B cell (primary cell): ENCODE measurements around the gene FTSJ3. TPM values are rescaled to one million over a fixed set of nuclear protein-coding genes. Genes with fewer than 3 reads are reported as not detected.

Experiments used
- ATAC-seq: fragments of 200-7000 bp; cut with Tn5 transposase; one replicate; pipeline ENCODE4 v1.10.0; 2021; ENCODE audit warnings: low read depth, mild to moderate bottlenecking, moderate number of reproducible peaks, moderate library complexity
- CTCF ChIA-PET: fragments of 350-600 bp; sonication (Branson Sonifier 250); formaldehyde crosslinking; loops from one replicate; lab custom pipeline; 2021; ENCODE audit warnings: antibody characterized with exemption, inconsistent platforms; lab: Charles Lee
- POLR2A ChIA-PET: fragments of 350-600 bp; sonication (Branson Sonifier 250); formaldehyde crosslinking; loops from one replicate; lab custom pipeline; 2021; ENCODE audit warnings: antibody characterized with exemption; lab: Charles Lee
- DNase-seq: peaks from one replicate; pipeline ENCODE4 v3.0.0; 2013
- H2AFZ ChIP-seq: 2 replicates; pipeline ENCODE4 v1.6.1; 2012; ENCODE audit warnings: mild to moderate bottlenecking, low read depth, low read length; ENCODE audit not compliant: insufficient read depth, poor library complexity, severe bottlenecking
- H3K27ac ChIP-seq, 2 donors: 1 replicate in 1 of 2; 2 replicates in 1 of 2; pipeline ENCODE4 v1.5.1; 2012 to 2013; ENCODE audit warnings: low read length in 2 of 2, mild to moderate bottlenecking in 2 of 2, moderate library complexity in 1 of 2
- H3K27me3 ChIP-seq, 4 experiments: fragments of 200-600 bp in 1 of 4; sonication (generic) in 1 of 4; replicated peaks in 1 of 4; 1 replicate in 2 of 4; 2 replicates in 2 of 4; pipeline versions ENCODE4 v1.6.1 to v1.7.0; 2013 to 2016; ENCODE audit warnings: low read length in 3 of 4, mild to moderate bottlenecking in 2 of 4, mixed read lengths in 1 of 4, moderate library complexity in 1 of 4; ENCODE audit not compliant: insufficient read depth in 4 of 4, control insufficient read depth in 3 of 4; ENCODE audit errors: control extremely low read depth in 1 of 4
- H3K36me3 ChIP-seq, 2 experiments: replicated peaks in 1 of 2; 1 replicate in 1 of 2; 2 replicates in 1 of 2; pipeline versions ENCODE4 v1.6.1 to v1.7.1; 2013; ENCODE audit warnings: low read length in 1 of 2; ENCODE audit not compliant: insufficient read depth in 2 of 2, control insufficient read depth in 1 of 2; ENCODE audit errors: control extremely low read depth in 1 of 2, extremely low read depth in 1 of 2
- H3K4me1 ChIP-seq, 2 donors: fragments of 200-600 bp in 1 of 2; sonication (generic) in 1 of 2; 1 replicate in 1 of 2; 2 replicates in 1 of 2; pipeline versions ENCODE4 v1.5.1 to v1.6.1; 2013 to 2017; ENCODE audit warnings: low read length in 2 of 2; ENCODE audit not compliant: control insufficient read depth in 2 of 2, insufficient read depth in 2 of 2
- H3K4me2 ChIP-seq: replicated peaks from 2 replicates; pipeline ENCODE3; 2012; ENCODE audit warnings: mild to moderate bottlenecking, low read depth, low read length; ENCODE audit not compliant: poor library complexity, severe bottlenecking
- H3K4me3 ChIP-seq, 5 experiments: fragments of 200-600 bp in 1 of 5; sonication (generic) in 1 of 5; 1 replicate in 3 of 5; 2 replicates in 2 of 5; pipeline versions ENCODE4 v1.5.1 to v1.7.0; 2011 to 2016; ENCODE audit warnings: low read length in 4 of 5, mild to moderate bottlenecking in 4 of 5, low read depth in 2 of 5, control low read depth in 1 of 5, moderate library complexity in 1 of 5; ENCODE audit not compliant: insufficient read depth in 1 of 5; ENCODE audit errors: control extremely low read depth in 1 of 5, extremely low read depth in 1 of 5
- H3K79me2 ChIP-seq: fragments of 200-600 bp; sonication (generic); one replicate; pipeline ENCODE4 v1.6.0; 2016; ENCODE audit warnings: low read length; ENCODE audit not compliant: control insufficient read depth, insufficient read depth
- H3K9ac ChIP-seq: fragments of 200-600 bp; sonication (generic); 2 replicates; pipeline ENCODE4 v1.6.1; 2017; ENCODE audit warnings: mild to moderate bottlenecking, low read length, moderate library complexity
- H3K9me3 ChIP-seq, 3 donors: one replicate each; pipeline versions ENCODE4 v1.6.1 to v1.7.1; 2013; ENCODE audit warnings: low read length in 2 of 3; ENCODE audit not compliant: control insufficient read depth in 2 of 3, insufficient read depth in 1 of 3; ENCODE audit errors: control extremely low read depth in 1 of 3
- H4K20me1 ChIP-seq: 2 replicates; pipeline ENCODE4 v1.6.0; 2012; ENCODE audit warnings: mild to moderate bottlenecking, low read length; ENCODE audit not compliant: insufficient read depth, control insufficient read depth, poor library complexity, severe bottlenecking
- H3K27ac Mint-ChIP-seq: one replicate; pipeline ENCODE4 v1.8.0; 2021; ENCODE audit warnings: mixed read lengths
- H3K27me3 Mint-ChIP-seq: one replicate; pipeline ENCODE4 v1.8.0; 2021; ENCODE audit warnings: mixed read lengths
- H3K4me1 Mint-ChIP-seq: one replicate; pipeline ENCODE4 v1.8.0; 2021; ENCODE audit warnings: mixed read lengths
- H3K4me3 Mint-ChIP-seq: one replicate; pipeline ENCODE4 v1.8.0; 2021; ENCODE audit warnings: mixed read lengths
- H3K9me3 Mint-ChIP-seq: one replicate; pipeline ENCODE4 v1.8.0; 2022; ENCODE audit warnings: mixed read lengths; ENCODE audit not compliant: insufficient read depth
- CTCF ChIP-seq: fragments of 200-600 bp; IDR thresholded peaks from one replicate; pipeline ENCODE4 v1.8.0; 2022; ENCODE audit warnings: antibody characterized with exemption, mild to moderate bottlenecking
- EZH2 ChIP-seq: IDR thresholded peaks from 2 replicates; pipeline ENCODE4 v1.6.1; 2012; ENCODE audit warnings: borderline replicate concordance, low read depth, mild to moderate bottlenecking, moderate library complexity, low read length; ENCODE audit not compliant: insufficient read depth, poor library complexity, severe bottlenecking
- WGBS: methylation state at CpG from one replicate; pipeline ENCODE4 v1.1.5; 2013; ENCODE audit warnings: missing lambda C conversion rate; ENCODE audit not compliant: insufficient coverage; 5-methylcytosine and 5-hydroxymethylcytosine counted together
- intact Hi-C: fragments of 100-400 bp; cut with micrococcal nuclease; formaldehyde crosslinking; loops from one replicate; pipeline ENCODE4 v1.10.0; 2022
- polyA plus RNA-seq: library from polyadenylated mRNA; depleted of rRNA; stranded (reverse); fragments of >200 nt; gene quantifications from 2 replicates; pipeline ENCODE4 v1.2.3, GENCODE V29; 2012
- total RNA-seq, 2 donors: library from RNA; stranded (reverse); fragments of 120-200 nt in 1 of 2; gene quantifications; 1 replicate in 1 of 2; 2 replicates in 1 of 2; pipeline versions ENCODE4 v1.2.3 to v1.2.4, GENCODE V29; 2013 to 2022

Gene FTSJ3
- total and polyA plus RNA-seq, 2 donors (not counting 1 experiment from before 2014, with no cell fraction given): 26.5 to 75.9 TPM

GRCh38 chr17:63827801-63828221 is 348 bp upstream of the FTSJ3 start:
- intact Hi-C loops: loop anchor here (1.0 to 5.0 kb wide), 8 partner anchors 15 to 679 kb away; partner anchors contain the start of genes CCDC47, CEP95, DDX5 and ERN1
- H3K36me3 ChIP-seq: peaks cover 2 to 67% of the 10 kb centered on the region in 2 experiments
- CTCF ChIA-PET: interaction anchor here (1.2 to 3.3 kb wide), 4 partner anchors 11 to 131 kb away, joined by 3 to 15 read pairs (median 6); no protein-coding TSS in a partner anchor
- peaks cover 5% of the 10 kb centered on the region for H4K20me1 ChIP-seq
- ATAC-seq (no peak), DNase-seq (no peak)
- peak; percentile 21 for TF ChIP-seq CTCF
- TF ChIP-seq EZH2: no peak
- H3K27ac ChIP-seq: peak overlapping the region; percentile 70 to 92
- WGBS: 5% methylated on average over 9 of the region's 19 CpGs
- Mint-ChIP-seq H3K4me3 (peak overlapping the region; percentile 98), H3K27me3 (no peaks in the 10 kb centered on the region), H3K9me3 (no peaks in the 10 kb centered on the region), H3K27ac (peak overlapping the region; percentile 98), H3K4me1 (peaks cover 68% of the 10 kb centered on the region)
- H3K4me2 ChIP-seq: peak overlapping the region; percentile 87
- peak overlapping the region; percentile 80 for H3K9ac ChIP-seq
- POLR2A ChIA-PET: interaction anchor here (0.6 to 2.7 kb wide), 5 partner anchors 14 to 128 kb away, joined by 5 to 23 read pairs (median 6); partner anchors contain the start of genes CCDC47, DDX42, LIMD2 and SMARCD2
- peaks cover 32 to 46% of the 10 kb centered on the region in 2 donors for H3K4me1 ChIP-seq
- H3K4me3 ChIP-seq: peak overlapping the region; percentile 78 to 92 (median 81)
- no peaks in the 10 kb centered on the region for H3K9me3 ChIP-seq
- H3K79me2 ChIP-seq: peaks cover 54% of the 10 kb centered on the region
- H3K27me3 ChIP-seq: no peaks in the 10 kb centered on the region
- peak overlapping the region; percentile 92 for H2AFZ ChIP-seq

- intact Hi-C loops: loop anchor here (1.0 to 5.0 kb wide), 9 partner anchors 17 to 681 kb away; partner anchors contain the start of genes CCDC47, CEP95, DDX5 and ERN1
- Histone ChIP-seq H3K79me2 (peaks cover 54% of the 10 kb centered on the region), H3K27ac (peak overlapping the region; percentile 70 to 92), H3K9ac (peak overlapping the region; percentile 80), H3K4me1 (peaks cover 41 to 56% of the 10 kb centered on the region in 2 donors), H3K27me3 (no peaks in the 10 kb centered on the region), H2AFZ (peak overlapping the region; percentile 92), H3K9me3 (no peaks in the 10 kb centered on the region), H4K20me1 (peaks cover 5% of the 10 kb centered on the region), H3K36me3 (peaks cover 2 to 67% of the 10 kb centered on the region in 2 experiments), H3K4me2 (peak overlapping the region; percentile 87), H3K4me3 (peak overlapping the region; percentile 78 to 92 (median 81))
- TF ChIP-seq CTCF: no peak
- TF ChIP-seq EZH2: no peak
- Mint-ChIP-seq H3K4me1 (peaks cover 76% of the 10 kb centered on the region), H3K27me3 (no peaks in the 10 kb centered on the region), H3K9me3 (no peaks in the 10 kb centered on the region), H3K27ac (peak overlapping the region; percentile 98), H3K4me3 (peak overlapping the region; percentile 98)
- ATAC-seq (peak; percentile 1), DNase-seq (no peak)
- CTCF ChIA-PET: interaction anchor here (1.0 to 3.3 kb wide), 3 partner anchors 22 to 276 kb away, joined by 3 to 15 read pairs (median 3); partner anchors contain the start of gene DCAF7
- POLR2A ChIA-PET: interaction anchor here (0.6 to 2.7 kb wide), 5 partner anchors 17 to 679 kb away, joined by 3 to 23 read pairs (median 7); partner anchors contain the start of genes CCDC47, DDX42, LIMD2 and SMARCD2
- WGBS: under 1% methylated on average over 29 of the region's 31 CpGs
Measured at GRCh38 chr17:63826468-63827001, 928 bp downstream of the FTSJ3 start.
